IMR-90 (cell line): ENCODE results near the gene RNF125. TPM values are rescaled to one million over a fixed set of nuclear protein-coding genes. Genes with fewer than 3 reads are reported as not detected.

Experiments used
- ATAC-seq: fragments of 200-7000 bp; cut with Tn5 transposase; 2 replicates; pipeline ENCODE4 v1.9.1; 2020; ENCODE audit warnings: low read depth, mild to moderate bottlenecking, moderate library complexity
- BruUV-seq: library from RNA; stranded (reverse); fragments of 400-500 nt; replicated peaks from 2 replicates; lab custom pipeline; 2021; lab: Mats Ljungman, UMichigan
- CTCF ChIA-PET: fragments of 300-600 bp; formaldehyde crosslinking; extraction: SDS; loops from one replicate; lab custom pipeline; 2021; ENCODE audit warnings: antibody characterized with exemption; lab: Yijun Ruan, JAX
- POLR2A ChIA-PET: fragments of 300-600 bp; sonication (Branson Sonifier 250); formaldehyde crosslinking; loops from one replicate; lab custom pipeline; 2022; ENCODE audit warnings: antibody characterized with exemption; ENCODE audit not compliant: unreplicated experiment; lab: Charles Lee
- DNase-seq: peaks from one replicate; pipeline ENCODE4 v3.0.0; 2013
- H2AFZ ChIP-seq: replicated peaks from 2 replicates; pipeline ENCODE3; 2013; ENCODE audit warnings: low read length, mild to moderate bottlenecking; ENCODE audit not compliant: poor library complexity
- H2AK5ac ChIP-seq: 2 replicates; pipeline ENCODE4 v1.6.1; 2013; ENCODE audit warnings: low read depth, low read length, inconsistent platforms
- H2AK9ac ChIP-seq: replicated peaks from 2 replicates; pipeline ENCODE3; 2013; ENCODE audit warnings: mild to moderate bottlenecking, low read depth, low read length, moderate library complexity; ENCODE audit not compliant: poor library complexity
- H2BK120ac ChIP-seq: 2 replicates; pipeline ENCODE4 v1.6.1; 2013; ENCODE audit warnings: low read depth, low read length, inconsistent platforms
- H2BK15ac ChIP-seq: 3 replicates; pipeline ENCODE4 v1.6.1; 2013; ENCODE audit warnings: low read depth, low read length, inconsistent platforms
- H2BK20ac ChIP-seq: 2 replicates; pipeline ENCODE4 v1.6.1; 2013; ENCODE audit warnings: low read depth, mild to moderate bottlenecking, inconsistent platforms, low read length, moderate library complexity
- H2BK5ac ChIP-seq: 2 replicates; pipeline ENCODE4 v1.6.1; 2013; ENCODE audit warnings: mild to moderate bottlenecking, low read depth, low read length, inconsistent platforms; ENCODE audit not compliant: poor library complexity, severe bottlenecking
- H3K14ac ChIP-seq: replicated peaks from 2 replicates; pipeline ENCODE4 v1.6.1; 2013; ENCODE audit warnings: low read depth, low read length, inconsistent platforms
- H3K18ac ChIP-seq: 2 replicates; pipeline ENCODE4 v1.6.1; 2013; ENCODE audit warnings: low read depth, low read length, control low read depth
- H3K23ac ChIP-seq: 2 replicates; pipeline ENCODE4 v1.6.1; 2013; ENCODE audit warnings: low read depth, low read length, inconsistent platforms
- H3K27ac ChIP-seq: 2 replicates; pipeline ENCODE4 v1.5.1; 2013; ENCODE audit warnings: mild to moderate bottlenecking, control low read depth, low read length; ENCODE audit not compliant: insufficient read depth
- H3K27me3 ChIP-seq: 2 replicates; pipeline ENCODE4 v1.6.1; 2013; ENCODE audit warnings: low read length; ENCODE audit not compliant: control insufficient read depth, insufficient read depth
- H3K36me3 ChIP-seq: 2 replicates; pipeline ENCODE4 v1.6.1; 2013; ENCODE audit warnings: low read length, mixed read lengths; ENCODE audit not compliant: control insufficient read depth, insufficient read depth
- H3K4ac ChIP-seq: 2 replicates; pipeline ENCODE4 v1.6.1; 2013; ENCODE audit warnings: low read depth, low read length, inconsistent platforms
- H3K4me1 ChIP-seq: 2 replicates; pipeline ENCODE4 v1.6.1; 2013; ENCODE audit warnings: low read length, mixed read lengths; ENCODE audit not compliant: control insufficient read depth, insufficient read depth
- H3K4me2 ChIP-seq: 2 replicates; pipeline ENCODE4 v1.6.1; 2013; ENCODE audit warnings: low read depth, mild to moderate bottlenecking, control low read depth, low read length, moderate library complexity
- H3K4me3 ChIP-seq: 2 replicates; pipeline ENCODE4 v1.5.1; 2013; ENCODE audit warnings: low read depth, mild to moderate bottlenecking, control low read depth, low read length, moderate library complexity; ENCODE audit not compliant: insufficient read depth
- H3K56ac ChIP-seq: 2 replicates; pipeline ENCODE4 v1.6.1; 2013; ENCODE audit warnings: low read length, inconsistent platforms; ENCODE audit not compliant: insufficient read depth; ENCODE audit errors: extremely low read depth
- H3K79me1 ChIP-seq, 2 experiments: 2 replicates each; pipeline ENCODE4 v1.6.1; 2013; ENCODE audit warnings: low read length in 2 of 2, inconsistent platforms in 1 of 2, low read depth in 1 of 2
- H3K9ac ChIP-seq: 2 replicates; pipeline ENCODE4 v1.6.1; 2013; ENCODE audit warnings: low read depth, low read length, control low read depth
- H3K9me1 ChIP-seq: 2 replicates; pipeline ENCODE4 v1.6.1; 2013; ENCODE audit warnings: low read length, inconsistent platforms; ENCODE audit not compliant: insufficient read depth
- H3K9me3 ChIP-seq: 2 replicates; pipeline ENCODE4 v1.6.1; 2013; ENCODE audit warnings: low read length; ENCODE audit not compliant: control insufficient read depth, insufficient read depth
- H4K20me1 ChIP-seq: 2 replicates; pipeline ENCODE4 v1.6.1; 2013; ENCODE audit warnings: low read length, inconsistent platforms; ENCODE audit not compliant: insufficient read depth
- H4K5ac ChIP-seq: 2 replicates; pipeline ENCODE4 v1.6.1; 2013; ENCODE audit warnings: mild to moderate bottlenecking, low read depth, low read length, control low read depth
- H4K8ac ChIP-seq, 2 experiments: 2 replicates each; pipeline ENCODE4 v1.6.1; 2013; ENCODE audit warnings: low read depth in 2 of 2, low read length in 2 of 2, control low read depth in 1 of 2, inconsistent platforms in 1 of 2
- H4K91ac ChIP-seq: 2 replicates; pipeline ENCODE4 v1.6.1; 2013; ENCODE audit warnings: low read depth, low read length, inconsistent platforms; ENCODE audit not compliant: insufficient read depth
- BHLHE40 ChIP-seq: fragments of 150-350 bp; IDR thresholded peaks from 2 replicates; pipeline ENCODE4 v1.6.1; 2016; ENCODE audit warnings: mild to moderate bottlenecking, low read depth, low read length
- CEBPB ChIP-seq: IDR thresholded peaks from 2 replicates; pipeline ENCODE4 v1.6.1; 2012; ENCODE audit warnings: low read depth, low read length, improper control_type of control experiment
- CHD1 ChIP-seq: IDR thresholded peaks from 2 replicates; pipeline ENCODE4 v1.6.1; 2012; ENCODE audit warnings: low read depth, low read length, improper control_type of control experiment
- FOS ChIP-seq: fragments of 150-350 bp; IDR thresholded peaks from 2 replicates; pipeline ENCODE4 v1.6.1; 2016; ENCODE audit warnings: low read depth, low read length
- MAFK ChIP-seq: IDR thresholded peaks from 2 replicates; pipeline ENCODE4 v1.6.1; 2012; ENCODE audit warnings: low read depth, low read length, improper control_type of control experiment
- MAZ ChIP-seq: IDR thresholded peaks from 2 replicates; pipeline ENCODE4 v1.6.1; 2012; ENCODE audit warnings: low read depth, mild to moderate bottlenecking, low read length, improper control_type of control experiment, moderate library complexity, borderline replicate concordance
- MXI1 ChIP-seq: IDR thresholded peaks from 2 replicates; pipeline ENCODE4 v1.6.1; 2012; ENCODE audit warnings: low read depth, mild to moderate bottlenecking, low read length, moderate library complexity, borderline replicate concordance
- NFE2L2 ChIP-seq: fragments of 150-350 bp; IDR thresholded peaks from 2 replicates; pipeline ENCODE4 v1.6.1; 2016; ENCODE audit warnings: low read depth, mild to moderate bottlenecking, low read length
- POLR2A ChIP-seq: IDR thresholded peaks from 2 replicates; pipeline ENCODE4 v1.6.1; 2012; ENCODE audit warnings: mild to moderate bottlenecking, low read depth, low read length
- RAD21 ChIP-seq: IDR thresholded peaks from 2 replicates; pipeline ENCODE4 v1.6.1; 2012; ENCODE audit warnings: low read length, improper control_type of control experiment
- RCOR1 ChIP-seq: IDR thresholded peaks from 2 replicates; pipeline ENCODE4 v1.6.1; 2012; ENCODE audit warnings: mild to moderate bottlenecking, low read length, improper control_type of control experiment; ENCODE audit not compliant: insufficient replicate concordance
- RFX5 ChIP-seq: IDR thresholded peaks from 2 replicates; pipeline ENCODE4 v1.8.0; 2012; ENCODE audit warnings: low read depth, mild to moderate bottlenecking, low read length, moderate library complexity
- SMC3 ChIP-seq: fragments of 150-350 bp; IDR thresholded peaks from 2 replicates; pipeline ENCODE4 v1.6.1; 2016; ENCODE audit warnings: low read depth, mild to moderate bottlenecking, antibody characterized with exemption, low read length, moderate library complexity
- WGBS, 2 experiments: methylation state at CpG; one replicate each; pipeline versions ENCODE4 v1.1.5 to v1.1.7; 2013; ENCODE audit warnings: missing lambda C conversion rate in 2 of 2; ENCODE audit not compliant: insufficient read length in 1 of 2; ENCODE audit errors: extremely low coverage in 2 of 2; 5-methylcytosine and 5-hydroxymethylcytosine counted together
- dilution Hi-C: fragments of 300-500 bp; cut with HindIII; formaldehyde crosslinking; loops from one replicate; pipeline ENCODE4 v1.14.3; 2018; ENCODE audit warnings: low sequenced_read_pairs; ENCODE audit not compliant: unreplicated experiment
- in situ Hi-C: fragments of 300-500 bp; cut with MboI; formaldehyde crosslinking; loops from 3 replicates; pipeline ENCODE4 v1.14.3; 2019; ENCODE audit warnings: low sequenced_read_pairs, inconsistent platforms, mixed read lengths
- intact Hi-C: fragments of 100-400 bp; cut with micrococcal nuclease; formaldehyde crosslinking; loops from 2 replicates; pipeline ENCODE4 v1.10.0; 2022
- polyA plus RNA-seq, 3 experiments: library from polyadenylated mRNA; depleted of rRNA; stranded (reverse); fragments of >200 nt; gene quantifications; 2 replicates each; pipeline ENCODE4 v1.2.3, GENCODE V29; 2012; ENCODE audit warnings: low replicate concordance in 1 of 3
- total RNA-seq: library from RNA; depleted of rRNA; stranded (reverse); fragments of >200 nt; gene quantifications from 2 replicates; pipeline ENCODE4 v1.2.3, GENCODE V29; 2012
- TF ChIP-seq, protein P1 (sequence below): fragments of 150-350 bp; IDR thresholded peaks from 2 replicates; pipeline ENCODE4 v1.6.1; 2016; ENCODE audit warnings: low read depth, mild to moderate bottlenecking, low read length, moderate library complexity, borderline replicate concordance
- TF ChIP-seq, protein P2 (sequence below): fragments of 150-350 bp; IDR thresholded peaks from 2 replicates; pipeline ENCODE4 v1.6.1; 2017; ENCODE audit warnings: mild to moderate bottlenecking, antibody characterized with exemption, low read length, low read depth
- TF ChIP-seq, protein P3 (sequence below): conservative IDR thresholded peaks from 2 replicates; pipeline ENCODE4 v1.5.1; 2012; ENCODE audit warnings: mild to moderate bottlenecking, low read depth, low read length, improper control_type of control experiment

The RNF125 gene
- total and polyA plus RNA-seq, 2 of the 4 experiments (the other 2 are of a cell fraction): under 0.01 to 0.10 TPM

DNA sequence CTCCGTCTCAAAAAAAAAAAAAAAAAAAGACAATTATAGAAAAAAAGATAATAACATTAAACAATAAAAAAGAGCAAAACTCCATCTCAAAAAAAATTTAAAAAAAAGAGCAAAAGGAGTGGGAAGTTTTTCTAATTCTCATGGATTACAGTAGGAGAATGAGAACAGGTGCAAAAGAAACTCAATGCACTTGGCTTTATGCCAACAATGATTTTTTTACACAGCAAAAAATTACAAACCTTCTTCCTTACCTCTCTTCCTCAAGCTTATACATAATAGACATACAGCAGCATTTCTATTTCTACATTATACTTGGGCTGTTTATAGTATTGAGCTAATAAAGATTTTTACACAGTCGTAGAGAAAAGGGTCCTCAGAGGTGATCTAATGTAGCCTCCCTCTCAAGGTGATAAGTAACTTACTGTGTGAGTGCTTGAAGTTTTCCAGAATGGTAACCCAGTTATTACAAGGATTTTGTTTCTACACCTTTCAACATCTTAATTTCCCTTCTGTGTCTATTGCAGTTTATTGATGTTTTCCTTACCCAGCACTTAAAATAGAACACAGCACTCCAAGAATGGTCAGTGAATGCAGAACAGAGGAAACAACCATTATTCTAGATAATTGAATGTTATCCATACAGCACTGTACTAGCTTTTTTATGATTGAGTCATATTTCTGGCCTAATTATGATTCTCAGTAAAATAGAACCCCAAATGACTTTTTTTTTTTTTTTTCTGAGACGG is 38.2 kb downstream of the RNF125 start:
- dilution Hi-C loops: no loop called here

More for the DNA sequence above, 38.2 kb downstream of the RNF125 start:
- Histone ChIP-seq H3K9ac (no peak overlapping the region), H4K8ac (no peak overlapping the region), H3K18ac (no peak overlapping the region), H4K5ac (no peak overlapping the region), H3K9me3 (no peaks in the 10 kb centered on the region), H4K20me1 (no peaks in the 10 kb centered on the region), H2BK120ac (no peak overlapping the region), H3K79me1 (no peaks in the 10 kb centered on the region), H3K4ac (no peak overlapping the region), H3K56ac (no peak overlapping the region), H3K4me2 (no peak overlapping the region), H4K91ac (no peak overlapping the region), H3K9me1 (no peaks in the 10 kb centered on the region), H3K14ac (no peak overlapping the region), H3K27ac (no peak overlapping the region), H3K27me3 (no peaks in the 10 kb centered on the region), H3K4me1 (no peaks in the 10 kb centered on the region), H2BK20ac (no peak overlapping the region), H2AFZ (no peak overlapping the region), H3K4me3 (no peak overlapping the region), H2AK9ac (no peak overlapping the region), H2BK5ac (no peak overlapping the region), H2BK15ac (no peak overlapping the region), H2AK5ac (no peak overlapping the region), H3K36me3 (no peaks in the 10 kb centered on the region), H3K23ac (no peak overlapping the region)
- CTCF ChIA-PET: interaction anchor here (1.1 kb wide), 1 partner anchor 11 kb away, joined by 4 read pairs; no protein-coding TSS in a partner anchor
- BruUV-seq: no TSS peak
- DNase-seq: no peak
- no peak for ATAC-seq
- in situ Hi-C loops: no loop called here
- POLR2A ChIA-PET: no interaction called here
- TF ChIP-seq MAZ (no peak), SMC3 (no peak), NFE2L2 (no peak), POLR2A (no peak), RCOR1 (no peak), MAFK (no peak), MXI1 (no peak), CEBPB (no peak), FOS (no peak), RFX5 (no peak), BHLHE40 (no peak), RAD21 (no peak), CHD1 (no peak)
- TF ChIP-seq, protein P1, sequence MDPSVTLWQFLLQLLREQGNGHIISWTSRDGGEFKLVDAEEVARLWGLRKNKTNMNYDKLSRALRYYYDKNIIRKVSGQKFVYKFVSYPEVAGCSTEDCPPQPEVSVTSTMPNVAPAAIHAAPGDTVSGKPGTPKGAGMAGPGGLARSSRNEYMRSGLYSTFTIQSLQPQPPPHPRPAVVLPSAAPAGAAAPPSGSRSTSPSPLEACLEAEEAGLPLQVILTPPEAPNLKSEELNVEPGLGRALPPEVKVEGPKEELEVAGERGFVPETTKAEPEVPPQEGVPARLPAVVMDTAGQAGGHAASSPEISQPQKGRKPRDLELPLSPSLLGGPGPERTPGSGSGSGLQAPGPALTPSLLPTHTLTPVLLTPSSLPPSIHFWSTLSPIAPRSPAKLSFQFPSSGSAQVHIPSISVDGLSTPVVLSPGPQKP: no peak
- TF ChIP-seq, protein P2, sequence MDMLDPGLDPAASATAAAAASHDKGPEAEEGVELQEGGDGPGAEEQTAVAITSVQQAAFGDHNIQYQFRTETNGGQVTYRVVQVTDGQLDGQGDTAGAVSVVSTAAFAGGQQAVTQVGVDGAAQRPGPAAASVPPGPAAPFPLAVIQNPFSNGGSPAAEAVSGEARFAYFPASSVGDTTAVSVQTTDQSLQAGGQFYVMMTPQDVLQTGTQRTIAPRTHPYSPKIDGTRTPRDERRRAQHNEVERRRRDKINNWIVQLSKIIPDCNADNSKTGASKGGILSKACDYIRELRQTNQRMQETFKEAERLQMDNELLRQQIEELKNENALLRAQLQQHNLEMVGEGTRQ: no peak
- TF ChIP-seq, protein P3, sequence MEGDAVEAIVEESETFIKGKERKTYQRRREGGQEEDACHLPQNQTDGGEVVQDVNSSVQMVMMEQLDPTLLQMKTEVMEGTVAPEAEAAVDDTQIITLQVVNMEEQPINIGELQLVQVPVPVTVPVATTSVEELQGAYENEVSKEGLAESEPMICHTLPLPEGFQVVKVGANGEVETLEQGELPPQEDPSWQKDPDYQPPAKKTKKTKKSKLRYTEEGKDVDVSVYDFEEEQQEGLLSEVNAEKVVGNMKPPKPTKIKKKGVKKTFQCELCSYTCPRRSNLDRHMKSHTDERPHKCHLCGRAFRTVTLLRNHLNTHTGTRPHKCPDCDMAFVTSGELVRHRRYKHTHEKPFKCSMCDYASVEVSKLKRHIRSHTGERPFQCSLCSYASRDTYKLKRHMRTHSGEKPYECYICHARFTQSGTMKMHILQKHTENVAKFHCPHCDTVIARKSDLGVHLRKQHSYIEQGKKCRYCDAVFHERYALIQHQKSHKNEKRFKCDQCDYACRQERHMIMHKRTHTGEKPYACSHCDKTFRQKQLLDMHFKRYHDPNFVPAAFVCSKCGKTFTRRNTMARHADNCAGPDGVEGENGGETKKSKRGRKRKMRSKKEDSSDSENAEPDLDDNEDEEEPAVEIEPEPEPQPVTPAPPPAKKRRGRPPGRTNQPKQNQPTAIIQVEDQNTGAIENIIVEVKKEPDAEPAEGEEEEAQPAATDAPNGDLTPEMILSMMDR: no peak
- intact Hi-C loops: no loop called here
- no CpG with 5 or more reads among the region's 3 CpGs for WGBS, 2 experiments
